ENCODE results near the gene PTPRCAP. TPM values are rescaled to one million over a fixed set of nuclear protein-coding genes. Genes with fewer than 3 reads are reported as not detected.

PTPRCAP gene
- total RNA-seq, 4 donors from 2014 or later, result 5.6 to 7.2 (median 6.4) TPM

GRCh38 chr11:67433536-67434394 is 3.7 kb downstream of the PTPRCAP start:
- no peak overlapping the region for H3K4me3 ChIP-seq (replicated peaks in 1 of 3)
- H3K27ac ChIP-seq, result no peak overlapping the region
- H3K4me1 ChIP-seq, result peaks cover 7 to 15% of the 10 kb centered on the region in 2 donors
- DNase-seq, result no peak
- peaks cover 40 to 41% of the 10 kb centered on the region in 2 donors for H3K36me3 ChIP-seq
- 87 to 91% methylated on average over 12 to 13 of the region's 22 CpGs for WGBS, 2 donors
- no peaks in the 10 kb centered on the region for H3K9me3 ChIP-seq
- TF ChIP-seq CTCF (IDR thresholded peaks at IDR 0.05) (no peak), POLR2A (IDR thresholded peaks at IDR 0.05) (no peak)
- no peaks in the 10 kb centered on the region for H3K27me3 ChIP-seq
- intact Hi-C loops (cut with DNase I), result no loop called here

GRCh38 chr11:67432655-67433349 is 4.7 kb downstream of the PTPRCAP start:
- H3K27me3 ChIP-seq, result no peaks in the 10 kb centered on the region
- no peak for DNase-seq
- H3K36me3 ChIP-seq, result peaks cover 35 to 40% of the 10 kb centered on the region in 2 donors
- no peaks in the 10 kb centered on the region for H3K9me3 ChIP-seq
- TF ChIP-seq CTCF (IDR thresholded peaks at IDR 0.05) (no peak), POLR2A (IDR thresholded peaks at IDR 0.05) (no peak)
- no peak overlapping the region for H3K27ac ChIP-seq
- WGBS, 2 donors, result 90 to 97% methylated on average over 6 to 19 of the region's 22 CpGs
- H3K4me1 ChIP-seq, result peaks cover 7 to 14% of the 10 kb centered on the region in 2 donors
- H3K4me3 ChIP-seq (replicated peaks in 1 of 3), result no peak overlapping the region
- intact Hi-C loops (cut with DNase I), result no loop called here

GRCh38 chr11:67431346-67432249 is 5.9 kb downstream of the PTPRCAP start:
- intact Hi-C loops (cut with DNase I), result no loop called here
- 91 to 94% methylated on average over 23 to 24 of the region's 24 CpGs for WGBS, 2 donors
- Histone ChIP-seq H3K36me3 (peaks cover 35 to 40% of the 10 kb centered on the region in 2 donors), H3K27ac (no peak overlapping the region), H3K9me3 (no peaks in the 10 kb centered on the region), H3K4me1 (peaks cover 7 to 20% of the 10 kb centered on the region in 2 donors), H3K27me3 (no peaks in the 10 kb centered on the region), H3K4me3 (replicated peaks in 1 of 3) (no peak overlapping the region)
- DNase-seq, result no peak
- TF ChIP-seq POLR2A (IDR thresholded peaks at IDR 0.05) (no peak), CTCF (IDR thresholded peaks at IDR 0.05) (no peak)

GRCh38 chr11:67429722-67430121 is 7.8 kb downstream of the PTPRCAP start:
- Histone ChIP-seq H3K4me3 (replicated peaks in 1 of 3) (no peak overlapping the region), H3K9me3 (no peaks in the 10 kb centered on the region), H3K4me1 (peaks cover 7 to 20% of the 10 kb centered on the region in 2 donors), H3K27me3 (no peaks in the 10 kb centered on the region), H3K27ac (no peak overlapping the region), H3K36me3 (peaks cover 25 to 30% of the 10 kb centered on the region in 2 donors)
- intact Hi-C loops (cut with DNase I), result no loop called here
- 79 to 82% methylated on average over 11 of the region's 11 CpGs for WGBS, 2 donors
- DNase-seq, result no peak
- TF ChIP-seq POLR2A (IDR thresholded peaks at IDR 0.05), result no peak
- TF ChIP-seq CTCF (IDR thresholded peaks at IDR 0.05), result no peak
